H1 (cell line): ENCODE results near the gene ZBTB46. TPM values are rescaled to one million over a fixed set of nuclear protein-coding genes. Genes with fewer than 3 reads are reported as not detected.

Source experiments
- CTCF ChIA-PET: fragments of 300-600 bp; sonication (Branson Sonifier 250); formaldehyde crosslinking; loops from one replicate; lab custom pipeline; 2021; ENCODE audit not compliant: partially characterized antibody; lab: Charles Lee
- POLR2A ChIA-PET: fragments of 300-600 bp; sonication (Branson Sonifier 250); formaldehyde crosslinking; loops from one replicate; lab custom pipeline; 2021; ENCODE audit warnings: inconsistent platforms; ENCODE audit not compliant: partially characterized antibody; lab: Charles Lee
- DNase-seq, 2 experiments: peaks; one replicate each; pipeline versions ENCODE4 v3.0.0 to v3.0.0-alpha.2; 2010 to 2022; ENCODE audit warnings: low spot score in 2 of 2, low read depth in 1 of 2, mixed read lengths in 1 of 2
- FAIRE-seq: peaks from 2 replicates; lab custom pipeline; 2011; peaks lifted over from hg19 to GRCh38; lab: Jason Lieb, UNC
- H2AFZ ChIP-seq: 2 replicates; pipeline ENCODE4 v1.8.1; 2012; ENCODE audit warnings: low read length, inconsistent platforms
- H2AK5ac ChIP-seq: 2 replicates; pipeline ENCODE4 v1.6.1; 2013; ENCODE audit warnings: low read depth, low read length
- H2BK120ac ChIP-seq: replicated peaks from 2 replicates; pipeline ENCODE3; 2013; ENCODE audit warnings: low read depth, low read length, inconsistent platforms
- H2BK12ac ChIP-seq: 2 replicates; pipeline ENCODE4 v1.6.1; 2013; ENCODE audit warnings: low read depth, low read length
- H2BK15ac ChIP-seq: 2 replicates; pipeline ENCODE4 v1.6.1; 2013; ENCODE audit warnings: low read length
- H2BK20ac ChIP-seq: 2 replicates; pipeline ENCODE4 v1.6.1; 2013; ENCODE audit warnings: low read length
- H2BK5ac ChIP-seq: 2 replicates; pipeline ENCODE4 v1.6.1; 2013; ENCODE audit warnings: low read depth, low read length
- H3K14ac ChIP-seq: 2 replicates; pipeline ENCODE4 v1.6.1; 2013; ENCODE audit warnings: inconsistent platforms; ENCODE audit not compliant: insufficient read length
- H3K18ac ChIP-seq: 2 replicates; pipeline ENCODE4 v1.6.1; 2013; ENCODE audit warnings: low read length; ENCODE audit errors: extremely low read depth
- H3K23ac ChIP-seq: 2 replicates; pipeline ENCODE4 v1.6.1; 2013; ENCODE audit warnings: inconsistent platforms; ENCODE audit not compliant: insufficient read length
- H3K23me2 ChIP-seq: 2 replicates; pipeline ENCODE4 v1.6.1; 2013; ENCODE audit warnings: low read depth, low read length
- H3K27ac ChIP-seq: 2 replicates; pipeline ENCODE4 v1.6.1; 2011; ENCODE audit warnings: low read depth, low read length, inconsistent platforms
- H3K27me3 ChIP-seq, 4 experiments: replicated peaks in 1 of 4; 1 replicate in 1 of 4; 2 replicates in 3 of 4; pipeline versions ENCODE4 v1.6.1 to v1.8.1; 2011 to 2013; ENCODE audit warnings: low read length in 3 of 4, mild to moderate bottlenecking in 3 of 4, inconsistent platforms in 2 of 4, mixed read lengths in 2 of 4, moderate library complexity in 1 of 4; ENCODE audit not compliant: control insufficient read depth in 3 of 4, insufficient read depth in 3 of 4; ENCODE audit errors: extremely low read depth in 1 of 4
- H3K36me3 ChIP-seq, 4 experiments: 2 replicates each; pipeline versions ENCODE4 v1.6.1 to v1.8.1; 2011 to 2013; ENCODE audit warnings: mild to moderate bottlenecking in 4 of 4, low read length in 3 of 4, moderate library complexity in 2 of 4, control low read depth in 1 of 4, inconsistent platforms in 1 of 4; ENCODE audit not compliant: insufficient read depth in 4 of 4, control insufficient read depth in 2 of 4
- H3K4ac ChIP-seq: replicated peaks from 2 replicates; pipeline ENCODE3; 2013; ENCODE audit warnings: low read length, low read depth, mixed read lengths, inconsistent platforms; ENCODE audit not compliant: insufficient read length
- H3K4me1 ChIP-seq, 4 experiments: replicated peaks in 1 of 4; 1 replicate in 1 of 4; 2 replicates in 3 of 4; pipeline versions ENCODE4 v1.6.1 to v1.8.1; 2011 to 2013; ENCODE audit warnings: low read length in 3 of 4, inconsistent platforms in 2 of 4, mixed read lengths in 1 of 4; ENCODE audit not compliant: insufficient read depth in 4 of 4, control insufficient read depth in 3 of 4
- H3K4me2 ChIP-seq, 2 experiments: 2 replicates each; pipeline versions ENCODE4 v1.6.1 to v1.8.1; 2011 to 2013; ENCODE audit warnings: low read depth in 2 of 2, low read length in 2 of 2, control low read depth in 1 of 2, inconsistent platforms in 1 of 2, mild to moderate bottlenecking in 1 of 2; ENCODE audit not compliant: insufficient read depth in 1 of 2
- H3K4me3 ChIP-seq, 4 experiments: fragments of 200-600, 300-600 bp in 1 of 4; sonication (generic), shearing (Covaris generic), sonication (Bioruptor Twin) in 1 of 4; 2 replicates each; pipeline versions ENCODE4 v1.5.1 to v1.8.1; 2011 to 2016; ENCODE audit warnings: low read length in 4 of 4, low read depth in 3 of 4, control low read depth in 2 of 4, inconsistent platforms in 2 of 4, mild to moderate bottlenecking in 2 of 4, mixed read lengths in 1 of 4, moderate library complexity in 1 of 4; ENCODE audit not compliant: insufficient read depth in 2 of 4; ENCODE audit errors: extremely low read depth in 1 of 4
- H3K56ac ChIP-seq: replicated peaks from 2 replicates; pipeline ENCODE3; 2013; ENCODE audit warnings: low read depth, mild to moderate bottlenecking, mixed read lengths, low read length, inconsistent platforms; ENCODE audit not compliant: insufficient read length
- H3K79me1 ChIP-seq: 2 replicates; pipeline ENCODE4 v1.6.1; 2013; ENCODE audit warnings: low read depth, low read length, control low read depth
- H3K79me2 ChIP-seq, 2 experiments: 2 replicates each; pipeline versions ENCODE4 v1.6.1 to v1.8.1; 2012 to 2013; ENCODE audit warnings: low read length in 2 of 2, mild to moderate bottlenecking in 2 of 2, inconsistent platforms in 1 of 2; ENCODE audit not compliant: insufficient read depth in 2 of 2, control insufficient read depth in 1 of 2
- H3K9ac ChIP-seq, 4 experiments: replicated peaks in 1 of 4; 1 replicate in 1 of 4; 2 replicates in 3 of 4; pipeline versions ENCODE4 v1.6.1 to v1.8.1; 2011 to 2013; ENCODE audit warnings: low read depth in 3 of 4, low read length in 3 of 4, control low read depth in 2 of 4, mild to moderate bottlenecking in 2 of 4, moderate library complexity in 2 of 4, inconsistent platforms in 1 of 4; ENCODE audit errors: extremely low read depth in 1 of 4
- H3K9me3 ChIP-seq, 2 experiments: 2 replicates each; pipeline versions ENCODE4 v1.6.1 to v1.8.1; 2012 to 2013; ENCODE audit warnings: mild to moderate bottlenecking in 2 of 2, moderate library complexity in 2 of 2, control low read depth in 1 of 2, inconsistent platforms in 1 of 2, low read depth in 1 of 2, low read length in 1 of 2, mixed read lengths in 1 of 2; ENCODE audit not compliant: insufficient read depth in 2 of 2
- H4K20me1 ChIP-seq, 2 experiments: replicated peaks in 1 of 2; 2 replicates each; pipeline versions ENCODE3 to v1.8.1; 2011 to 2013; ENCODE audit warnings: inconsistent platforms in 2 of 2, low read length in 2 of 2, mild to moderate bottlenecking in 1 of 2; ENCODE audit not compliant: insufficient read depth in 2 of 2, control insufficient read depth in 1 of 2
- H4K5ac ChIP-seq: 2 replicates; pipeline ENCODE4 v1.6.1; 2013; ENCODE audit warnings: low read length, low read depth, mixed read lengths, inconsistent platforms; ENCODE audit not compliant: insufficient read length
- H4K8ac ChIP-seq: 2 replicates; pipeline ENCODE4 v1.8.0; 2013; ENCODE audit warnings: mild to moderate bottlenecking, moderate library complexity, low read length, inconsistent platforms; ENCODE audit not compliant: insufficient read depth; ENCODE audit errors: extremely low read depth
- H4K91ac ChIP-seq: replicated peaks from 2 replicates; pipeline ENCODE3; 2013; ENCODE audit warnings: low read length, mixed read lengths, inconsistent platforms; ENCODE audit not compliant: insufficient read length
- BACH1 ChIP-seq: IDR thresholded peaks from 2 replicates; pipeline ENCODE4 v1.6.1; 2012; ENCODE audit warnings: low read length, improper control_type of control experiment
- CBX5 ChIP-seq: fragments of 300-800, 300-1000 bp; sonication (generic); IDR thresholded peaks from 2 replicates; pipeline ENCODE4 v1.7.1; 2016; ENCODE audit warnings: antibody characterized with exemption, low read length, low read depth
- GTF2F1 ChIP-seq: IDR thresholded peaks from 2 replicates; pipeline ENCODE4 v1.6.1; 2012; ENCODE audit warnings: low read depth, low read length, improper control_type of control experiment, borderline replicate concordance
- KDM1A ChIP-seq: fragments of 200-600, 300-600 bp; sonication (generic); IDR thresholded peaks from 2 replicates; pipeline ENCODE4 v1.7.1; 2016; ENCODE audit warnings: mild to moderate bottlenecking, low read length, borderline replicate concordance
- POLR2AphosphoS5 ChIP-seq: IDR thresholded peaks from 2 replicates; pipeline ENCODE4 v1.6.1; 2011; ENCODE audit warnings: low read depth, low read length
- RBBP5 ChIP-seq: IDR thresholded peaks from 2 replicates; pipeline ENCODE4 v1.7.1; 2012; ENCODE audit warnings: low read depth, mild to moderate bottlenecking, inconsistent platforms, low read length, moderate library complexity, borderline replicate concordance
- TAF7 ChIP-seq: optimal IDR thresholded peaks from 2 replicates; pipeline ENCODE3; 2011; ENCODE audit warnings: low read depth, mild to moderate bottlenecking, inconsistent platforms, low read length, moderate library complexity, borderline replicate concordance
- TCF12 ChIP-seq: IDR thresholded peaks from 2 replicates; pipeline ENCODE4 v1.6.1; 2011; ENCODE audit warnings: low read depth, mild to moderate bottlenecking, low read length
- WGBS, 2 experiments: shearing (Covaris generic) in 1 of 2; methylation state at CpG; one replicate each; pipeline versions ENCODE4 v1.1.6 to v1.1.7; 2013 to 2015; ENCODE audit warnings: low lambda C conversion rate in 2 of 2, mixed read lengths in 2 of 2, inconsistent platforms in 1 of 2, low coverage in 1 of 2, missing lambda C conversion rate in 1 of 2; ENCODE audit not compliant: insufficient replicate concordance in 2 of 2, insufficient coverage in 1 of 2, insufficient read length in 1 of 2; ENCODE audit errors: extremely low coverage in 1 of 2, missing lambda C conversion rate in 1 of 2; 5-methylcytosine and 5-hydroxymethylcytosine counted together
- polyA plus RNA-seq, 7 experiments: library from polyadenylated mRNA; depleted of rRNA in 3 of 7; stranded (reverse) in 5 of 7; unstranded in 2 of 7; fragments of >200 nt in 5 of 7; fragments of 200-250 nt in 2 of 7; gene quantifications; 1 replicate in 5 of 7; 2 replicates in 1 of 7; 4 replicates in 1 of 7; pipeline versions ENCODE4 v1.2.1 to v1.2.3, GENCODE V29; 2011 to 2013; ENCODE audit warnings: missing spikeins in 2 of 7, mixed read lengths in 2 of 7
- total RNA-seq: library from RNA; stranded (reverse); fragmentation: NEBNext Ultra II Directional; extraction: Animal tissue kit (Norgen Biotek cat#: 25700); gene quantifications from 2 replicates; pipeline ENCODE4 v1.2.1, GENCODE V29; 2021

ZBTB46 gene
- total and polyA plus RNA-seq, 2 of the 8 experiments (the other 6 are each of a cell fraction or from before 2014, with no cell fraction given): 6.4 to 22.4 TPM

DNA sequence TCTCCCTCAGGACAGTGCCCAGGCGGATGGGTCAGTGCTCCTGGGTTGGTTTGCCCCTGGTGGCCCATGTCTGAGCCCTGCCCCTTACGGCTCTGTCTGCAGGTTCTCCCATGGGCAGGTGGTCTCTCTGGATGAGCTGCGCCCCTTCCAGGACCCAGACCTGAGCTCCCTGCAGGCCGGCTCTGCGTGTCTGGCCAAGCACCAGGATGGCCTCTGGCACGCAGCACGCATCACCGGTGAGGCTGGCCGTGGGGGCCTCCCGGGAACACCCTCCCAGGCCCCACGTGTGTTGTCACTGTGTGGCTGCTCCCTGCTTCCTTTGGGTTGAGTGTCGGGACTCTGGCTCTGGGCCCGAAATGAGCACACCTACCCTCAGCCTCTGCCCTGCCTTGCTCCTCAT lies 97.9 kb downstream of the ZBTB46 start:
- H3K23me2 ChIP-seq: peaks cover 6% of the 10 kb centered on the region
- CTCF ChIA-PET: interaction anchor here (1.0 to 1.4 kb wide), 2 partner anchors 17 to 166 kb away, joined by 3 to 4 read pairs; no protein-coding TSS in a partner anchor
- no peak overlapping the region for H4K91ac ChIP-seq
- H3K14ac ChIP-seq: no peak overlapping the region
- WGBS, 2 experiments: 95% methylated on average over 7 of the region's 13 CpGs; no CpG with 5 or more reads in 1 of the 2 experiments
- no peak overlapping the region for H2BK20ac ChIP-seq
- no peak overlapping the region for H3K4me2 ChIP-seq
- H3K36me3 ChIP-seq: peaks cover 0 to 14% (median 7%) of the 10 kb centered on the region in 4 experiments; a peak in 5 of 8 replicates
- peaks cover 0 to 8% of the 10 kb centered on the region in 2 experiments; a peak in 1 of 4 replicates for H3K79me2 ChIP-seq
- H2BK15ac ChIP-seq: no peak overlapping the region
- peaks cover 0 to 5% (median 2%) of the 10 kb centered on the region in 4 experiments; a peak in 4 of 7 replicates for H3K27me3 ChIP-seq
- FAIRE-seq: no peak
- no peak overlapping the region for H3K27ac ChIP-seq
- no peak overlapping the region for H3K9ac ChIP-seq
- no peak overlapping the region for H3K4me3 ChIP-seq
- no peak overlapping the region for H4K8ac ChIP-seq
- H3K56ac ChIP-seq: no peak overlapping the region
- H2BK120ac ChIP-seq: no peak overlapping the region
- no peak overlapping the region for H2BK5ac ChIP-seq
- no peak overlapping the region for H4K5ac ChIP-seq
- peaks cover 0 to 6% (median 1%) of the 10 kb centered on the region in 4 experiments; a peak in 6 of 7 replicates for H3K4me1 ChIP-seq
- H3K4ac ChIP-seq: no peak overlapping the region
- H3K18ac ChIP-seq: no peak overlapping the region
- H4K20me1 ChIP-seq: peaks cover 5 to 48% of the 10 kb centered on the region in 2 experiments
- POLR2A ChIA-PET: interaction anchor here (0.9 to 1.9 kb wide), 4 partner anchors 8 to 34 kb away, joined by 3 to 7 read pairs (median 4); no protein-coding TSS in a partner anchor
- no peak for TF ChIP-seq POLR2AphosphoS5
- TF ChIP-seq CBX5: no peak
- TF ChIP-seq TCF12: no peak
- no peak for TF ChIP-seq GTF2F1
- TF ChIP-seq RBBP5: no peak
- no peak for TF ChIP-seq KDM1A
- TF ChIP-seq TAF7: no peak
- TF ChIP-seq BACH1: no peak
- H3K79me1 ChIP-seq: peaks cover 16% of the 10 kb centered on the region
- no peak overlapping the region for H2AK5ac ChIP-seq
- no peak for DNase-seq
- no peak overlapping the region for H2BK12ac ChIP-seq
- no peak overlapping the region for H3K23ac ChIP-seq
- no peak overlapping the region for H2AFZ ChIP-seq
- H3K9me3 ChIP-seq: peaks cover 0 to 4% of the 10 kb centered on the region in 2 experiments; a peak in 2 of 4 replicates
